ENCODE results near the gene COPE.

DNA sequence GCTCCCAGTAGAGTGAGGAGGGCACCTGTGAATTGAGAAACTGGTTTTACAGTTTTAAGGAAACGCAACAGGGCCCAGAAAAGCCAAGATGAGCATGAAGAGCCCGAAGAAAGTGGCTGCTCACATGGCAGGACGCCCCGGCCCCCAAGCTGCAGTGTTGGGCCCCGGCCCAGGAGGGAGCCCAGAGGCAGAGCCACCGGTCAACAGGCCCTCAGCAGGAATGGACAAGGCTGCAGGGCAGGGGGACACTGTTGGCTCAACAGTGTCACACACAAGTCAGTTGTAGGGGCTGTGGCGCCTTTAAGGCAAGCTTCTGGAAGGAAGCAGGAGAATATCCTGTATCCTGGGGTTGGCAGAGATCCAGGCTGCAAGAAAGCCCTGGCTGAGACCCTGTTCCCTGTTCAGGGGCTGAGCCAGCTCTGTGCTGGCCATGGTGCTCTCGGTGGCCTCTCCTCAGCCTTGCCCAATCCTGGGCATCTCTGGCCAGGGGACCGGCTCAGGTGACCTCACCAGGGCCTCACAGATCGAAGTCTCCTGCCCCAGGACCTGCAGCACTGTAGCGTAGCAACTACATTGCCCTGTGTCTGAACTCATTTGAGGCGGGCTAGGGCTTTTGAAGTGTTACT is 59.4 kb downstream of the COPE start:
- TF ChIP-seq, protein P1, sequence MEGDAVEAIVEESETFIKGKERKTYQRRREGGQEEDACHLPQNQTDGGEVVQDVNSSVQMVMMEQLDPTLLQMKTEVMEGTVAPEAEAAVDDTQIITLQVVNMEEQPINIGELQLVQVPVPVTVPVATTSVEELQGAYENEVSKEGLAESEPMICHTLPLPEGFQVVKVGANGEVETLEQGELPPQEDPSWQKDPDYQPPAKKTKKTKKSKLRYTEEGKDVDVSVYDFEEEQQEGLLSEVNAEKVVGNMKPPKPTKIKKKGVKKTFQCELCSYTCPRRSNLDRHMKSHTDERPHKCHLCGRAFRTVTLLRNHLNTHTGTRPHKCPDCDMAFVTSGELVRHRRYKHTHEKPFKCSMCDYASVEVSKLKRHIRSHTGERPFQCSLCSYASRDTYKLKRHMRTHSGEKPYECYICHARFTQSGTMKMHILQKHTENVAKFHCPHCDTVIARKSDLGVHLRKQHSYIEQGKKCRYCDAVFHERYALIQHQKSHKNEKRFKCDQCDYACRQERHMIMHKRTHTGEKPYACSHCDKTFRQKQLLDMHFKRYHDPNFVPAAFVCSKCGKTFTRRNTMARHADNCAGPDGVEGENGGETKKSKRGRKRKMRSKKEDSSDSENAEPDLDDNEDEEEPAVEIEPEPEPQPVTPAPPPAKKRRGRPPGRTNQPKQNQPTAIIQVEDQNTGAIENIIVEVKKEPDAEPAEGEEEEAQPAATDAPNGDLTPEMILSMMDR (IDR thresholded peaks at IDR 0.05): no peak
- no peak for TF ChIP-seq POLR2AphosphoS5 (IDR thresholded peaks at IDR 0.05)
- TF ChIP-seq POLR2A (IDR thresholded peaks at IDR 0.05): no peak
- no peak for TF ChIP-seq EP300 (IDR thresholded peaks at IDR 0.05)
